Mesenchymal stem cell (in vitro differentiated cells and primary cell): ENCODE measurements around the gene SPPL2B.

Source experiments
- DNase-seq: peaks from one replicate; pipeline ENCODE4 v3.0.0-alpha.2; 2013
- H2AFZ ChIP-seq: one replicate; pipeline ENCODE4 v1.6.1; 2013; ENCODE audit warnings: low read depth, mild to moderate bottlenecking, control low read depth, inconsistent platforms, low read length, moderate library complexity
- H2AK5ac ChIP-seq: 2 replicates; pipeline ENCODE4 v1.6.1; 2013; ENCODE audit warnings: low read length, moderate library complexity, mild to moderate bottlenecking, inconsistent platforms; ENCODE audit not compliant: severe bottlenecking
- H2BK120ac ChIP-seq: one replicate; pipeline ENCODE4 v1.6.1; 2013; ENCODE audit warnings: low read depth, mild to moderate bottlenecking, inconsistent platforms, low read length, moderate library complexity
- H2BK12ac ChIP-seq, 2 experiments: one replicate each; pipeline ENCODE4 v1.6.1; 2013; ENCODE audit warnings: inconsistent platforms in 2 of 2, low read length in 2 of 2, mild to moderate bottlenecking in 2 of 2, moderate library complexity in 2 of 2, control low read depth in 1 of 2
- H2BK15ac ChIP-seq: one replicate; pipeline ENCODE4 v1.6.1; 2013; ENCODE audit warnings: mild to moderate bottlenecking, low read depth, inconsistent platforms; ENCODE audit not compliant: poor library complexity, severe bottlenecking
- H2BK5ac ChIP-seq: 2 replicates; pipeline ENCODE4 v1.6.1; 2013; ENCODE audit warnings: low read depth, mild to moderate bottlenecking, low read length, control low read depth, inconsistent platforms; ENCODE audit not compliant: poor library complexity, severe bottlenecking
- H3K14ac ChIP-seq, 2 experiments: one replicate each; pipeline ENCODE4 v1.6.1; 2013; ENCODE audit warnings: inconsistent platforms in 2 of 2, low read length in 2 of 2, control low read depth in 1 of 2, mild to moderate bottlenecking in 1 of 2, moderate library complexity in 1 of 2
- H3K18ac ChIP-seq, 2 experiments: one replicate each; pipeline ENCODE4 v1.6.1; 2013; ENCODE audit warnings: inconsistent platforms in 2 of 2, low read length in 2 of 2, control low read depth in 1 of 2, low read depth in 1 of 2, mild to moderate bottlenecking in 1 of 2
- H3K23ac ChIP-seq, 2 experiments: one replicate each; pipeline ENCODE4 v1.6.1; 2013; ENCODE audit warnings: inconsistent platforms in 2 of 2, low read length in 2 of 2, mild to moderate bottlenecking in 2 of 2, moderate library complexity in 2 of 2, control low read depth in 1 of 2
- H3K27ac ChIP-seq: 2 replicates; pipeline ENCODE4 v1.5.1; 2013; ENCODE audit warnings: mild to moderate bottlenecking, moderate library complexity, low read length, control low read depth, inconsistent platforms; ENCODE audit not compliant: poor library complexity, severe bottlenecking
- H3K27me3 ChIP-seq, 2 experiments: 2 replicates each; pipeline versions ENCODE4 v1.6.1 to v1.7.0; 2013; ENCODE audit warnings: low read length in 2 of 2, mild to moderate bottlenecking in 2 of 2, moderate library complexity in 2 of 2, control low read depth in 1 of 2, inconsistent platforms in 1 of 2; ENCODE audit not compliant: control insufficient read depth in 1 of 2, insufficient read depth in 1 of 2
- H3K36me3 ChIP-seq, 2 experiments: 2 replicates each; pipeline versions ENCODE4 v1.6.1 to v1.7.0; 2013; ENCODE audit warnings: low read length in 2 of 2, control low read depth in 1 of 2, inconsistent platforms in 1 of 2, low read depth in 1 of 2, mild to moderate bottlenecking in 1 of 2; ENCODE audit not compliant: insufficient read depth in 2 of 2, control insufficient read depth in 1 of 2
- H3K4ac ChIP-seq, 2 experiments: one replicate each; pipeline ENCODE4 v1.6.1; 2013; ENCODE audit warnings: inconsistent platforms in 2 of 2, low read length in 2 of 2, mild to moderate bottlenecking in 2 of 2, moderate library complexity in 2 of 2, control low read depth in 1 of 2, low read depth in 1 of 2
- H3K4me1 ChIP-seq: 2 replicates; pipeline ENCODE4 v1.6.1; 2013; ENCODE audit warnings: low read depth, low read length, control low read depth; ENCODE audit not compliant: control insufficient read depth, insufficient read depth
- H3K4me2 ChIP-seq: 2 replicates; pipeline ENCODE4 v1.6.1; 2013; ENCODE audit warnings: low read length, mild to moderate bottlenecking, inconsistent platforms; ENCODE audit not compliant: poor library complexity, severe bottlenecking
- H3K4me3 ChIP-seq, 2 experiments: 2 replicates each; pipeline versions ENCODE4 v1.5.1 to v1.7.0; 2013; ENCODE audit warnings: low read length in 2 of 2, mild to moderate bottlenecking in 2 of 2, control low read depth in 1 of 2, low read depth in 1 of 2; ENCODE audit not compliant: insufficient read depth in 1 of 2
- H3K79me1 ChIP-seq: replicated peaks from 2 replicates; pipeline ENCODE4 v1.6.1; 2013; ENCODE audit warnings: mild to moderate bottlenecking, control low read depth, low read length, inconsistent platforms; ENCODE audit not compliant: poor library complexity, severe bottlenecking
- H3K9ac ChIP-seq: 2 replicates; pipeline ENCODE4 v1.7.0; 2013; ENCODE audit warnings: mild to moderate bottlenecking, low read length, moderate library complexity
- H3K9me3 ChIP-seq: 2 replicates; pipeline ENCODE4 v1.7.0; 2013; ENCODE audit warnings: mild to moderate bottlenecking, low read length; ENCODE audit not compliant: control insufficient read depth
- H4K8ac ChIP-seq: one replicate; pipeline ENCODE4 v1.6.1; 2013; ENCODE audit warnings: inconsistent platforms, mild to moderate bottlenecking, low read length, moderate library complexity
- H4K91ac ChIP-seq: one replicate; pipeline ENCODE4 v1.6.1; 2013; ENCODE audit warnings: mild to moderate bottlenecking, low read length, inconsistent platforms
- WGBS: methylation state at CpG from one replicate; pipeline ENCODE4 v1.1.7; 2013; ENCODE audit warnings: mixed read lengths; 5-methylcytosine and 5-hydroxymethylcytosine counted together

The SPPL2B gene

DNA sequence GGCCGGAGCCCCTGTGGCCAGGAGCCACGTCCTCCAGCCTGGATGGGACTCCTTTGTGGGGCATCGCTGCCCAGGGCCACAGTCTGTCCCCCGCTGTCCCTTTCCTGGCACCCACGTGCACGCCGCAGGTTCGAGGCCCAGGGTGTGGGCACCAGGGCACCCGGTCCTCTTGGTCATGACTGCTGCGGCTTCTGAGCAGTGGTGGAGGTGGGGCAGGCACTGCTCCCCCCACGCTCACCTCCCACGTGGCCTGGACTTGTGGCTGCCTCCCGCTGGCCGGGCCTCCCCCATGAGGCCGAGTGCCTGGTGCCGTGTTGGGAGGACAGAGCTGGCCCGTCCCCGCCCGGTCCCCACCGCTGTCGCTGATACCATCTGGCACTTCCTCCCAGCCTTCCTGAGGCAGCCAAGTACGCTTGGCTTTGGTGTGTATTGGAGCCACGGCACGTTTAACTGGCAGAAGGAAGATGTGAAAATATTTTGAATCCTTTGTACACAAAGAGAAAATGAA, 12.8 kb downstream of the SPPL2B start:
- Histone ChIP-seq H3K27me3 (no peaks in the 10 kb centered on the region), H3K4me3 (no peak overlapping the region), H2BK120ac (no peak overlapping the region), H4K8ac (no peak overlapping the region), H3K14ac (no peak overlapping the region), H3K9me3 (no peaks in the 10 kb centered on the region), H2BK12ac (no peak overlapping the region), H3K27ac (no peak overlapping the region), H3K4me1 (peaks cover 12% of the 10 kb centered on the region), H3K79me1 (peaks cover 27% of the 10 kb centered on the region), H3K18ac (no peak overlapping the region), H4K91ac (no peak overlapping the region), H3K9ac (no peak overlapping the region), H2BK5ac (no peak overlapping the region), H3K4me2 (no peak overlapping the region), H2AK5ac (no peak overlapping the region), H3K36me3 (peaks cover 23 to 92% of the 10 kb centered on the region in 2 experiments), H2AFZ (no peak overlapping the region), H3K23ac (no peak overlapping the region), H2BK15ac (no peak overlapping the region), H3K4ac (no peak overlapping the region)
- WGBS = 96% methylated on average over 23 of the region's 24 CpGs
- DNase-seq = no peak

DNA sequence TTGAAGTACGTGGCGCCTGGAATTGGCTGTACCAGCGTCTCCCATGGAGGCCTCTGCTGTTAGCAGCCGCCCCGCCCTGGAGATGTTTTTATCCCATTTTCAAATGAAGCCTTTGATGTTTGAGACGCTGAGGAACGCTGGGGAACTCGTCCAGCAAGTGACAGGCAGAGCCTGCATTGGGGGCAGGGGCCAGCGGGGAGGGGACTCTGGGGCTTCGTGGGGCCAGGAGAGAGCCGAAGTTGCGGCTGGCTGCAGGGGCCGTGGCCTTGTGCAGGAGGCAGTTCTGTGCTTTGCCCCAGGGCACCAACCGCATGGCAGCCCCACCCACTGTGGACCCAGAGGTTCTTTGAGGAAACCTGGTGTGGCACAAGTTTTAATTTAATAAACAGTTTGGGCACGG, 13.5 kb downstream of the SPPL2B start:
- Histone ChIP-seq H3K27ac (no peak overlapping the region), H3K23ac (no peak overlapping the region), H3K9me3 (no peaks in the 10 kb centered on the region), H3K36me3 (peaks cover 29 to 87% of the 10 kb centered on the region in 2 experiments), H3K14ac (no peak overlapping the region), H3K4me3 (no peak overlapping the region), H3K9ac (no peak overlapping the region), H4K91ac (no peak overlapping the region), H3K79me1 (peaks cover 27% of the 10 kb centered on the region), H2BK12ac (no peak overlapping the region), H2BK15ac (no peak overlapping the region), H3K4me1 (peaks cover 8% of the 10 kb centered on the region), H2BK120ac (no peak overlapping the region), H3K4ac (no peak overlapping the region), H2AK5ac (no peak overlapping the region), H3K18ac (no peak overlapping the region), H3K27me3 (no peaks in the 10 kb centered on the region), H3K4me2 (no peak overlapping the region), H2AFZ (no peak overlapping the region), H2BK5ac (no peak overlapping the region), H4K8ac (no peak overlapping the region)
- no peak for DNase-seq
- 96% methylated on average over 14 of the region's 15 CpGs for WGBS

DNA sequence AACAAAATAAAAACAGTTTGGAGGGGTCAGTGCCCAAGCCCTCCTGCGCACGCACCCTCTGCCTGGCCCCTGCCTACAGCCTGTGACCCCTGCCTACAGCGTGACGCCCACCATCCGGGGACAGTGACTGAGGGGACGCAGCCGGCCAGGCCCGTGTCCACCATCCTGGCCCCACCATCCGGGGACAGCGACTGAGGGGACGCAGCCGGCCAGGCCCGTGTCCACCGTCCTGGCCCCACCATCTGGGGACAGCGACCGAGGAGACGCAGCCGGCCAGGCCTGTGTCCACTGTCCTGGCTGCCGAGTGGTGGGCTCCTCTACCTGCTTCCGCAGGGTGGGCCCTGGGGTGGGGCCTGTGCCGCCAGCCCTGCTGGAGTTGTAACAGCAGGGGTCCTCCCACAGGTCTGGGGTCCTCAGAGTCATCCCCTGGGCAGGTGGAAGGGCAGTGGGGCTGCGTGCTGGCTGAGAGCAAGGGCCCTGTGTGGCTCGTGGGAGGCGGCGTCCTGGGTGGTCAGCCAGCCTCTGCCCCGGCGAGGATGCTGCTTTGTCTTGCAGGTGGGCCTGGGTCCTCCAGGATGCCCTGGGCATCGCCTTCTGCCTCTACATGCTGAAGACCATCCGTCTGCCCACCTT, 14.3 kb downstream of the SPPL2B start:
- WGBS = 96% methylated on average over 29 of the region's 29 CpGs
- no peaks in the 10 kb centered on the region for H3K27me3 ChIP-seq
- no peak overlapping the region for H3K23ac ChIP-seq

DNA sequence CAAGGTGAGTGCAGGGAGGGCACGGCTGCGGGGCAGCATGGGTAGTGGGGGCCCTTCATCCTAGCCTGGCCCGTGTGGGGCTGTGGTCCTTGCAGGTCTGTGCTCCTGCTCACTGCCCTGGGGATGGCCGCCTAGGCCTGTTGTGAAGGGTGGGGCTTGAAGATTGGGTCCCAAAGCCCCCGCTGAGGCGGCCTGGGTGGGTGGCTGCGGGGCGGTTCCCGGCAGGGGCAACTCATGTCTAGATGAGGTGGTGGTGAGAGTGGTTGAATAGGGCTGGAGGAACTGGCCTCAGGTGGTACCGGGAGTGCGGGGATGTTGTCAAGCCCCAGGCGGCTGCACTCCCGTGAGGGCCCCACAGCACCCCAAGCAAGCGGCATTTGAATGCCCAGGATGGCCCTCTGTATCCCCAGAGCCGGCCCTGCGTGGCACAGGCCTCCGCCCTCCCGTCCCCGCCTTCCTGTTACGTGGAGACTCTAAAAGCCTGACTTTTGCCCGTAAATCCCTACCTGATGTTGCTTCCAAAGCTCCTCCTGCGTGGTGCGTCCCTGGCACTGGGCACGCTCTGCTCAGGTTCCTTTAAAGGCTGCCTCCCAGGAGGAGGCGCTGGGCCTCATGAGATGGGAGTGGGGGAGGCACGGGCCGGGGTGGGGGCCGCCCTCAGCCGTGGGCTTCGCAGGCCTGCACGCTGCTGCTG, 15.0 kb downstream of the SPPL2B start:
- Histone ChIP-seq H3K4me2 (no peak overlapping the region), H3K36me3 (peaks cover 32 to 78% of the 10 kb centered on the region in 2 experiments), H2BK12ac (no peak overlapping the region), H3K14ac (no peak overlapping the region), H3K9me3 (no peaks in the 10 kb centered on the region), H3K18ac (no peak overlapping the region), H4K8ac (no peak overlapping the region), H3K9ac (no peak overlapping the region), H3K4me1 (no peaks in the 10 kb centered on the region), H3K27me3 (no peaks in the 10 kb centered on the region), H3K79me1 (peaks cover 22% of the 10 kb centered on the region), H3K23ac (no peak overlapping the region), H3K27ac (no peak overlapping the region), H2AFZ (no peak overlapping the region), H3K4ac (no peak overlapping the region), H4K91ac (no peak overlapping the region), H2AK5ac (no peak overlapping the region), H2BK5ac (no peak overlapping the region), H2BK15ac (no peak overlapping the region), H3K4me3 (no peak overlapping the region), H2BK120ac (no peak overlapping the region)
- WGBS = 97% methylated on average over 25 of the region's 31 CpGs
- DNase-seq = no peak

More for the DNA sequence above, 14.3 kb downstream of the SPPL2B start:
- H3K14ac ChIP-seq = no peak overlapping the region
- peaks cover 30 to 79% of the 10 kb centered on the region in 2 experiments for H3K36me3 ChIP-seq
- no peak overlapping the region for H2BK5ac ChIP-seq
- H4K91ac ChIP-seq = no peak overlapping the region
- peaks cover 27% of the 10 kb centered on the region for H3K79me1 ChIP-seq
- peaks cover under 1% of the 10 kb centered on the region for H3K4me1 ChIP-seq
- no peak overlapping the region for H3K18ac ChIP-seq
- peak overlapping the region in 1 of 2 experiments; percentile 17 for H2BK12ac ChIP-seq
- no peak overlapping the region for H4K8ac ChIP-seq
- H2BK120ac ChIP-seq = no peak overlapping the region
- no peak overlapping the region for H2AK5ac ChIP-seq
- no peak overlapping the region for H3K4me3 ChIP-seq
- no peak overlapping the region for H2BK15ac ChIP-seq
- no peak for DNase-seq
- H3K4me2 ChIP-seq = no peak overlapping the region
- H2AFZ ChIP-seq = no peak overlapping the region
- H3K4ac ChIP-seq = no peak overlapping the region
- H3K9me3 ChIP-seq = no peaks in the 10 kb centered on the region
- H3K9ac ChIP-seq = no peak overlapping the region
- no peak overlapping the region for H3K27ac ChIP-seq
